ENCODE results near the gene ASXL1.

Gene ASXL1

DNA sequence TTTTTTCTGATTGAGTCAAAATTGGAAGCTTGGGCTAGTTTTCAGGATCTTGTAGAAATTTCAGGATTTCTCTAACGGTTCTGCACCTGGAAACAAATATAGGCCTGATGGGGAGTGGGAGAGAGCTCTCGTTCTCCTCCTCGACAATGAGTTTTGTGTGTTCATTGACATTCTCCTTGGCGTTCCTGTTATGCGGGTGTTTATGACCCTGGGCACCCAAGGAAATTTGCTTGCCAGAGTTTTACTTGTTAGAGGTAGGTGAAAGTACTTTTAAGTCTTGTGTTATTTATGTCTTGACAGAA lies 2.2 kb downstream of the ASXL1 start:
- Histone ChIP-seq H3K27me3 (replicated peaks; ENCODE audit: control insufficient read depth, insufficient read depth, low read length) (no peaks in the 10 kb centered on the region), H3K36me3 (ENCODE audit: control insufficient read depth, insufficient read depth, low read length) (no peaks in the 10 kb centered on the region), H3K4me3 (replicated peaks; ENCODE audit: low read depth, low read length) (peak overlapping the region; percentile 84)
- DNase-seq (ENCODE audit: extremely low read depth, insufficient read length): no peak
- TF ChIP-seq, protein P1, sequence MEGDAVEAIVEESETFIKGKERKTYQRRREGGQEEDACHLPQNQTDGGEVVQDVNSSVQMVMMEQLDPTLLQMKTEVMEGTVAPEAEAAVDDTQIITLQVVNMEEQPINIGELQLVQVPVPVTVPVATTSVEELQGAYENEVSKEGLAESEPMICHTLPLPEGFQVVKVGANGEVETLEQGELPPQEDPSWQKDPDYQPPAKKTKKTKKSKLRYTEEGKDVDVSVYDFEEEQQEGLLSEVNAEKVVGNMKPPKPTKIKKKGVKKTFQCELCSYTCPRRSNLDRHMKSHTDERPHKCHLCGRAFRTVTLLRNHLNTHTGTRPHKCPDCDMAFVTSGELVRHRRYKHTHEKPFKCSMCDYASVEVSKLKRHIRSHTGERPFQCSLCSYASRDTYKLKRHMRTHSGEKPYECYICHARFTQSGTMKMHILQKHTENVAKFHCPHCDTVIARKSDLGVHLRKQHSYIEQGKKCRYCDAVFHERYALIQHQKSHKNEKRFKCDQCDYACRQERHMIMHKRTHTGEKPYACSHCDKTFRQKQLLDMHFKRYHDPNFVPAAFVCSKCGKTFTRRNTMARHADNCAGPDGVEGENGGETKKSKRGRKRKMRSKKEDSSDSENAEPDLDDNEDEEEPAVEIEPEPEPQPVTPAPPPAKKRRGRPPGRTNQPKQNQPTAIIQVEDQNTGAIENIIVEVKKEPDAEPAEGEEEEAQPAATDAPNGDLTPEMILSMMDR (IDR thresholded peaks at IDR 0.05; ENCODE audit: insufficient read depth, low read length, poor library complexity, severe bottlenecking): no peak

DNA sequence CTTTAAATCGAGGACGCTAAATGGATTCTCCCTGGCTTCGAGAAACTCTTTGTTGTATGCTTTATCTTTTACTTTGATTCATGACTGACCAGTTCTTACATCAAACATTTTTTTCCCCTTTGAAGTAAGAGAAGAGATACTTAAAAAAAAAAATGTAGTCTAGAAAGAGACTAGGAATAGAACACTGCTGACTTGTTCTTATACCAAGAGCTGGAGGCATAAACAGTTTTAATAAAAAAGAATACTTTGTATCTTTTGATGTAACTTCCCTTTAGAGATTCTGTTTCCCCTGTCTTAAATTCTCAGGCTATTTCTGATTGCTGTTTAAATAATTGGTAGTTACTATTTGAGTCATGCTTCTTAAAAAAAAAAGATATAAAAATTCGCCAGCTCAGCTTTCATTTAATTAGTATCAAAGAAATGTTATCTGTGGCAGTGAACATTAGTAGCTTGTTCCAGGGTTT lies 4.8 kb downstream of the ASXL1 start:
- H3K36me3 ChIP-seq (ENCODE audit: control insufficient read depth, insufficient read depth, low read length): peaks cover 1% of the 10 kb centered on the region
- H3K27me3 ChIP-seq (replicated peaks; ENCODE audit: control insufficient read depth, insufficient read depth, low read length): no peaks in the 10 kb centered on the region
- TF ChIP-seq, protein P1 (IDR thresholded peaks at IDR 0.05; ENCODE audit: insufficient read depth, low read length, poor library complexity, severe bottlenecking): no peak
- DNase-seq (ENCODE audit: extremely low read depth, insufficient read length): no peak
- H3K4me3 ChIP-seq (replicated peaks; ENCODE audit: low read depth, low read length): peak overlapping the region; percentile 41

DNA sequence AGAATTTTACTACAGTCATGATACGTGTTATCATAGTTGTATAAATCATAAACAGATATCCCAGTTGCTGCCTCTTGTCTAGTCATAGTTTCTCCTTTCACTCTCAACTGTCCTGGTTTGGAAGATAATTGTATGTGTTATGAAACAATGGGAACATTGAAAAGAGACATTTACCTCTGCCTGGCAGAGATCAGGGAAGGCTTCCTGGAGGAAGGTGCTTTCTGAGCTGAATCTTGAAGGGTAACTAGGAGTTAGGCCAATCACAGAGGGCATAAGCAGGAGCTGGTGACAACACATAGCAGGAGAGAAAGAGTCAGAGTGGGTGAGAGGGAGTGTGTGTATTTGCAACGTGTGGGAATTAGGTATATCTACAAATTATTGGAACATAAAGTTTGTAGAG lies 5.4 kb downstream of the ASXL1 start:
- TF ChIP-seq, protein P1 (IDR thresholded peaks at IDR 0.05; ENCODE audit: insufficient read depth, low read length, poor library complexity, severe bottlenecking): no peak
- Histone ChIP-seq H3K27me3 (replicated peaks; ENCODE audit: control insufficient read depth, insufficient read depth, low read length) (no peaks in the 10 kb centered on the region), H3K4me3 (replicated peaks; ENCODE audit: low read depth, low read length) (peak overlapping the region; percentile 5), H3K36me3 (ENCODE audit: control insufficient read depth, insufficient read depth, low read length) (peaks cover 1% of the 10 kb centered on the region)
- no peak for DNase-seq (ENCODE audit: extremely low read depth, insufficient read length)

GRCh38 chr20:32364554-32365208 lies 6.5 kb downstream of the ASXL1 start:
- peaks cover 1% of the 10 kb centered on the region for H3K36me3 ChIP-seq (ENCODE audit: control insufficient read depth, insufficient read depth, low read length)
- no peaks in the 10 kb centered on the region for H3K27me3 ChIP-seq (replicated peaks; ENCODE audit: control insufficient read depth, insufficient read depth, low read length)
- no peak for DNase-seq (ENCODE audit: extremely low read depth, insufficient read length)
- H3K4me3 ChIP-seq (replicated peaks; ENCODE audit: low read depth, low read length): no peak overlapping the region; the same call in 1 of the 2 replicates
- TF ChIP-seq, protein P1 (IDR thresholded peaks at IDR 0.05; ENCODE audit: insufficient read depth, low read length, poor library complexity, severe bottlenecking): no peak

DNA sequence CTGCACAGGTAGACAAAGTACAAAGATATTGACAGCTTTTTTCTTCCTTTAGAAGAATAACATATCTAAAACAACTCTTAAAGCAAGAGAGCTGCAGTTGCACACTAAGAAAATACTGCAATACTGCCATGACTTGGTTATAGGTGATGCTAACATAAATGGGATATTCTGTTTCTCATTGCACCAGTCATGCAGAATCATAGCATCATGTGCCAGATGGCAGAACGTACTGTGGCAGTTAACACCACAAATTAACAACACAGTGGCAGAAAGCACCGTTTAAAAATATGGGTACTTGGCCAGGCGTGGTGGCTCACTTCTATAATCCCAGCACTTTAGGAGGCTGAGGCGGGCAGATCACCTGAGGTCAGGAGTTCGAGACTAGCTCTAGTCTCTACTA lies 7.4 kb downstream of the ASXL1 start:
- TF ChIP-seq, protein P1 (IDR thresholded peaks at IDR 0.05; ENCODE audit: insufficient read depth, low read length, poor library complexity, severe bottlenecking): no peak
- Histone ChIP-seq H3K4me3 (replicated peaks; ENCODE audit: low read depth, low read length) (no peak overlapping the region), H3K36me3 (ENCODE audit: control insufficient read depth, insufficient read depth, low read length) (peaks cover 1% of the 10 kb centered on the region), H3K27me3 (replicated peaks; ENCODE audit: control insufficient read depth, insufficient read depth, low read length) (no peaks in the 10 kb centered on the region)
- no peak for DNase-seq (ENCODE audit: extremely low read depth, insufficient read length)

DNA sequence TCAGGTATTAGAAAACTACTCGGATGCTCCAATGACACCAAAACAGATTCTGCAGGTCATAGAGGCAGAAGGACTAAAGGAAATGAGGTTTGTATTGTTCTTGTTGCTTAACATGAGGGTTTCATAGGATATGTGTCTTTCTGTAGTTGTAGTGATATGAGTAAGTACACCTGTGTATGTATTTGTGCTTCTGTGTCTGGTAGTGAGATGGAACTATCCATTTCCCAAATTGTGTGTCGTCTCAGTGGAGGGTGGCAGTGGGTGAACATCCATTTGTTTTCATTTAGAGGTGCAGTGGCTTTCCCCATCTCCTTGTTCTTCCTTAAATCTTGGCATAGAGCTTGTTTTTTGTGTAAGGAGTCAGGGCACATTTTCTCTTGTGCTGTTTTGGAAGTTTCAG lies 8.2 kb downstream of the ASXL1 start:
- TF ChIP-seq, protein P1 (IDR thresholded peaks at IDR 0.05; ENCODE audit: insufficient read depth, low read length, poor library complexity, severe bottlenecking): no peak
- Histone ChIP-seq H3K4me3 (replicated peaks; ENCODE audit: low read depth, low read length) (no peak overlapping the region), H3K27me3 (replicated peaks; ENCODE audit: control insufficient read depth, insufficient read depth, low read length) (no peaks in the 10 kb centered on the region), H3K36me3 (ENCODE audit: control insufficient read depth, insufficient read depth, low read length) (peaks cover 5% of the 10 kb centered on the region)
- DNase-seq (ENCODE audit: extremely low read depth, insufficient read length): no peak
